H1 (cell line): ENCODE data around the gene MSL3B.

Experiments
- CTCF ChIA-PET: fragments of 300-600 bp; sonication (Branson Sonifier 250); formaldehyde crosslinking; loops from one replicate; lab custom pipeline; 2021; ENCODE audit not compliant: partially characterized antibody; lab: Charles Lee
- POLR2A ChIA-PET: fragments of 300-600 bp; sonication (Branson Sonifier 250); formaldehyde crosslinking; loops from one replicate; lab custom pipeline; 2021; ENCODE audit warnings: inconsistent platforms; ENCODE audit not compliant: partially characterized antibody; lab: Charles Lee
- DNase-seq, 2 experiments: peaks; one replicate each; pipeline versions ENCODE4 v3.0.0 to v3.0.0-alpha.2; 2010 to 2022; ENCODE audit warnings: low spot score in 2 of 2, low read depth in 1 of 2, mixed read lengths in 1 of 2
- FAIRE-seq: peaks from 2 replicates; lab custom pipeline; 2011; peaks lifted over from hg19 to GRCh38; lab: Jason Lieb, UNC
- H2AFZ ChIP-seq: 2 replicates; pipeline ENCODE4 v1.8.1; 2012; ENCODE audit warnings: low read length, inconsistent platforms
- H2AK5ac ChIP-seq: 2 replicates; pipeline ENCODE4 v1.6.1; 2013; ENCODE audit warnings: low read depth, low read length
- H2BK120ac ChIP-seq: replicated peaks from 2 replicates; pipeline ENCODE3; 2013; ENCODE audit warnings: low read depth, low read length, inconsistent platforms
- H2BK12ac ChIP-seq: 2 replicates; pipeline ENCODE4 v1.6.1; 2013; ENCODE audit warnings: low read depth, low read length
- H2BK15ac ChIP-seq: 2 replicates; pipeline ENCODE4 v1.6.1; 2013; ENCODE audit warnings: low read length
- H2BK20ac ChIP-seq: 2 replicates; pipeline ENCODE4 v1.6.1; 2013; ENCODE audit warnings: low read length
- H2BK5ac ChIP-seq: 2 replicates; pipeline ENCODE4 v1.6.1; 2013; ENCODE audit warnings: low read depth, low read length
- H3K14ac ChIP-seq: 2 replicates; pipeline ENCODE4 v1.6.1; 2013; ENCODE audit warnings: inconsistent platforms; ENCODE audit not compliant: insufficient read length
- H3K18ac ChIP-seq: 2 replicates; pipeline ENCODE4 v1.6.1; 2013; ENCODE audit warnings: low read length; ENCODE audit errors: extremely low read depth
- H3K23ac ChIP-seq: 2 replicates; pipeline ENCODE4 v1.6.1; 2013; ENCODE audit warnings: inconsistent platforms; ENCODE audit not compliant: insufficient read length
- H3K23me2 ChIP-seq: 2 replicates; pipeline ENCODE4 v1.6.1; 2013; ENCODE audit warnings: low read depth, low read length
- H3K27ac ChIP-seq: 2 replicates; pipeline ENCODE4 v1.6.1; 2011; ENCODE audit warnings: low read depth, low read length, inconsistent platforms
- H3K27me3 ChIP-seq, 4 experiments: replicated peaks in 1 of 4; 1 replicate in 1 of 4; 2 replicates in 3 of 4; pipeline versions ENCODE4 v1.6.1 to v1.8.1; 2011 to 2013; ENCODE audit warnings: low read length in 3 of 4, mild to moderate bottlenecking in 3 of 4, inconsistent platforms in 2 of 4, mixed read lengths in 2 of 4, moderate library complexity in 1 of 4; ENCODE audit not compliant: control insufficient read depth in 3 of 4, insufficient read depth in 3 of 4; ENCODE audit errors: extremely low read depth in 1 of 4
- H3K36me3 ChIP-seq, 4 experiments: 2 replicates each; pipeline versions ENCODE4 v1.6.1 to v1.8.1; 2011 to 2013; ENCODE audit warnings: mild to moderate bottlenecking in 4 of 4, low read length in 3 of 4, moderate library complexity in 2 of 4, control low read depth in 1 of 4, inconsistent platforms in 1 of 4; ENCODE audit not compliant: insufficient read depth in 4 of 4, control insufficient read depth in 2 of 4
- H3K4ac ChIP-seq: replicated peaks from 2 replicates; pipeline ENCODE3; 2013; ENCODE audit warnings: low read length, low read depth, mixed read lengths, inconsistent platforms; ENCODE audit not compliant: insufficient read length
- H3K4me1 ChIP-seq, 4 experiments: replicated peaks in 1 of 4; 1 replicate in 1 of 4; 2 replicates in 3 of 4; pipeline versions ENCODE4 v1.6.1 to v1.8.1; 2011 to 2013; ENCODE audit warnings: low read length in 3 of 4, inconsistent platforms in 2 of 4, mixed read lengths in 1 of 4; ENCODE audit not compliant: insufficient read depth in 4 of 4, control insufficient read depth in 3 of 4
- H3K4me2 ChIP-seq, 2 experiments: 2 replicates each; pipeline versions ENCODE4 v1.6.1 to v1.8.1; 2011 to 2013; ENCODE audit warnings: low read depth in 2 of 2, low read length in 2 of 2, control low read depth in 1 of 2, inconsistent platforms in 1 of 2, mild to moderate bottlenecking in 1 of 2; ENCODE audit not compliant: insufficient read depth in 1 of 2
- H3K4me3 ChIP-seq, 4 experiments: fragments of 200-600, 300-600 bp in 1 of 4; sonication (generic), shearing (Covaris generic), sonication (Bioruptor Twin) in 1 of 4; 2 replicates each; pipeline versions ENCODE4 v1.5.1 to v1.8.1; 2011 to 2016; ENCODE audit warnings: low read length in 4 of 4, low read depth in 3 of 4, control low read depth in 2 of 4, inconsistent platforms in 2 of 4, mild to moderate bottlenecking in 2 of 4, mixed read lengths in 1 of 4, moderate library complexity in 1 of 4; ENCODE audit not compliant: insufficient read depth in 2 of 4; ENCODE audit errors: extremely low read depth in 1 of 4
- H3K56ac ChIP-seq: replicated peaks from 2 replicates; pipeline ENCODE3; 2013; ENCODE audit warnings: low read depth, mild to moderate bottlenecking, mixed read lengths, low read length, inconsistent platforms; ENCODE audit not compliant: insufficient read length
- H3K79me1 ChIP-seq: 2 replicates; pipeline ENCODE4 v1.6.1; 2013; ENCODE audit warnings: low read depth, low read length, control low read depth
- H3K79me2 ChIP-seq, 2 experiments: 2 replicates each; pipeline versions ENCODE4 v1.6.1 to v1.8.1; 2012 to 2013; ENCODE audit warnings: low read length in 2 of 2, mild to moderate bottlenecking in 2 of 2, inconsistent platforms in 1 of 2; ENCODE audit not compliant: insufficient read depth in 2 of 2, control insufficient read depth in 1 of 2
- H3K9ac ChIP-seq, 4 experiments: replicated peaks in 1 of 4; 1 replicate in 1 of 4; 2 replicates in 3 of 4; pipeline versions ENCODE4 v1.6.1 to v1.8.1; 2011 to 2013; ENCODE audit warnings: low read depth in 3 of 4, low read length in 3 of 4, control low read depth in 2 of 4, mild to moderate bottlenecking in 2 of 4, moderate library complexity in 2 of 4, inconsistent platforms in 1 of 4; ENCODE audit errors: extremely low read depth in 1 of 4
- H3K9me3 ChIP-seq, 2 experiments: 2 replicates each; pipeline versions ENCODE4 v1.6.1 to v1.8.1; 2012 to 2013; ENCODE audit warnings: mild to moderate bottlenecking in 2 of 2, moderate library complexity in 2 of 2, control low read depth in 1 of 2, inconsistent platforms in 1 of 2, low read depth in 1 of 2, low read length in 1 of 2, mixed read lengths in 1 of 2; ENCODE audit not compliant: insufficient read depth in 2 of 2
- H4K20me1 ChIP-seq, 2 experiments: replicated peaks in 1 of 2; 2 replicates each; pipeline versions ENCODE3 to v1.8.1; 2011 to 2013; ENCODE audit warnings: inconsistent platforms in 2 of 2, low read length in 2 of 2, mild to moderate bottlenecking in 1 of 2; ENCODE audit not compliant: insufficient read depth in 2 of 2, control insufficient read depth in 1 of 2
- H4K5ac ChIP-seq: 2 replicates; pipeline ENCODE4 v1.6.1; 2013; ENCODE audit warnings: low read length, low read depth, mixed read lengths, inconsistent platforms; ENCODE audit not compliant: insufficient read length
- H4K8ac ChIP-seq: 2 replicates; pipeline ENCODE4 v1.8.0; 2013; ENCODE audit warnings: mild to moderate bottlenecking, moderate library complexity, low read length, inconsistent platforms; ENCODE audit not compliant: insufficient read depth; ENCODE audit errors: extremely low read depth
- H4K91ac ChIP-seq: replicated peaks from 2 replicates; pipeline ENCODE3; 2013; ENCODE audit warnings: low read length, mixed read lengths, inconsistent platforms; ENCODE audit not compliant: insufficient read length
- CEBPB ChIP-seq: IDR thresholded peaks from 2 replicates; pipeline ENCODE4 v1.6.1; 2012; ENCODE audit warnings: low read depth, low read length
- GABPA ChIP-seq: IDR thresholded peaks from 2 replicates; pipeline ENCODE4 v1.6.1; 2011; ENCODE audit warnings: mild to moderate bottlenecking, low read length, moderate library complexity, borderline replicate concordance; ENCODE audit not compliant: insufficient read depth
- JUND ChIP-seq: IDR thresholded peaks from 2 replicates; pipeline ENCODE4 v1.6.1; 2011; ENCODE audit warnings: mild to moderate bottlenecking, improper control_type of control experiment, low read length
- KDM5A ChIP-seq: fragments of 200-600 bp; IDR thresholded peaks from 2 replicates; pipeline ENCODE4 v1.7.1; 2012; ENCODE audit warnings: mild to moderate bottlenecking, low read length, inconsistent platforms, mixed read lengths
- NANOG ChIP-seq: IDR thresholded peaks from 2 replicates; pipeline ENCODE4 v1.6.1; 2011; ENCODE audit warnings: low read length, low read depth, mild to moderate bottlenecking, inconsistent platforms; ENCODE audit not compliant: insufficient read depth, poor library complexity, severe bottlenecking
- PHF8 ChIP-seq: fragments of 200-600 bp; sonication (generic); conservative IDR thresholded peaks from 2 replicates; pipeline ENCODE4 v1.7.1; 2012; ENCODE audit warnings: low read depth, mild to moderate bottlenecking, inconsistent platforms, low read length, moderate library complexity
- RXRA ChIP-seq: IDR thresholded peaks from 2 replicates; pipeline ENCODE4 v1.6.1; 2011; ENCODE audit warnings: low read depth, mild to moderate bottlenecking, low read length, moderate library complexity; ENCODE audit not compliant: insufficient read depth
- TEAD4 ChIP-seq: IDR thresholded peaks from 2 replicates; pipeline ENCODE4 v1.6.1; 2012; ENCODE audit warnings: low read depth, low read length, inconsistent platforms, mixed read lengths
- WGBS, 2 experiments: shearing (Covaris generic) in 1 of 2; methylation state at CpG; one replicate each; pipeline versions ENCODE4 v1.1.6 to v1.1.7; 2013 to 2015; ENCODE audit warnings: low lambda C conversion rate in 2 of 2, mixed read lengths in 2 of 2, inconsistent platforms in 1 of 2, low coverage in 1 of 2, missing lambda C conversion rate in 1 of 2; ENCODE audit not compliant: insufficient replicate concordance in 2 of 2, insufficient coverage in 1 of 2, insufficient read length in 1 of 2; ENCODE audit errors: extremely low coverage in 1 of 2, missing lambda C conversion rate in 1 of 2; 5-methylcytosine and 5-hydroxymethylcytosine counted together
- TF ChIP-seq, protein P1 (sequence below): IDR thresholded peaks from 2 replicates; pipeline ENCODE4 v1.6.1; 2011; ENCODE audit warnings: low read depth, mild to moderate bottlenecking, low read length; ENCODE audit not compliant: insufficient read depth
- TF ChIP-seq, protein P2 (sequence below): IDR thresholded peaks from 2 replicates; pipeline ENCODE4 v1.6.1; 2012; ENCODE audit warnings: inconsistent platforms
- TF ChIP-seq, protein P3 (sequence below): IDR thresholded peaks from 2 replicates; pipeline ENCODE4 v1.6.1; 2012; ENCODE audit warnings: low read length, inconsistent platforms

Gene MSL3B

DNA sequence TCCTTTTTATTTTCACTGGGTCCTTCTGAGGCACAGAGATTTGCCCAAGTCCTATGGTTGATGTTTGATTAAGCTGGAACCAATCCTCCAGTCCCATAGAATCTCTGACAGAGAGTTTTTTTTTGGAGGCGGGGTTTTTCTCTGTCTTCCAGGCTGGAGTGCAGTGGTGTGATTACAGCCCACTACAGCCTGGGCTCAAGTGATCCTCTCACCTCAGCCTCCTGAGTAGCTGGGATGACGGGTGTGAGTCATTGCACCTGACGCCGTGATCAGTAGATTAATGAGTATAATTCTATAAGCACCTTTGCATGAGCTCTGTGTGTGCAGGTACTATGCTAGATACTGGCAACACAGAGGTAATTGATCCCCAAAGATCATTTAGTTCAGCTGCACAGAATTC, 33.7 kb upstream of the MSL3B start:
- Histone ChIP-seq H2BK120ac (no peak overlapping the region), H3K36me3 (no peaks in the 10 kb centered on the region), H3K4me3 (no peak overlapping the region), H3K27ac (no peak overlapping the region), H4K91ac (no peak overlapping the region), H4K8ac (no peak overlapping the region), H3K23me2 (no peaks in the 10 kb centered on the region; the same call in 1 of the 2 replicates), H3K9me3 (no peaks in the 10 kb centered on the region), H2BK12ac (no peak overlapping the region), H3K14ac (no peak overlapping the region), H2BK5ac (no peak overlapping the region), H2BK20ac (no peak overlapping the region), H4K5ac (no peak overlapping the region), H2BK15ac (no peak overlapping the region), H4K20me1 (no peaks in the 10 kb centered on the region), H3K79me2 (no peaks in the 10 kb centered on the region), H3K18ac (no peak overlapping the region), H3K4me2 (no peak overlapping the region), H3K23ac (no peak overlapping the region), H3K79me1 (no peaks in the 10 kb centered on the region), H3K4ac (no peak overlapping the region), H3K56ac (no peak overlapping the region), H3K4me1 (no peaks in the 10 kb centered on the region), H3K9ac (no peak overlapping the region), H2AFZ (no peak overlapping the region), H2AK5ac (no peak overlapping the region), H3K27me3 (peaks cover 0 to 1% (median 0%) of the 10 kb centered on the region in 4 experiments; a peak in 1 of 7 replicates)
- ChIA-PET CTCF (interaction anchor here (0.7 kb wide), 2 partner anchors 69 to 106 kb away, joined by 3 to 4 read pairs; no protein-coding TSS in a partner anchor), POLR2A (interaction anchor here (1.0 kb wide), 1 partner anchor 8 kb away, joined by 3 read pairs; no protein-coding TSS in a partner anchor)
- DNase-seq (no peak), FAIRE-seq (no peak)
- WGBS, 2 experiments: 93% methylated on average over 4 of the region's 4 CpGs; no CpG with 5 or more reads in 1 of the 2 experiments
- TF ChIP-seq, protein P1, sequence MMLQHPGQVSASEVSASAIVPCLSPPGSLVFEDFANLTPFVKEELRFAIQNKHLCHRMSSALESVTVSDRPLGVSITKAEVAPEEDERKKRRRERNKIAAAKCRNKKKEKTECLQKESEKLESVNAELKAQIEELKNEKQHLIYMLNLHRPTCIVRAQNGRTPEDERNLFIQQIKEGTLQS: no peak
- TF ChIP-seq JUND: no peak
- no peak for TF ChIP-seq NANOG
- TF ChIP-seq KDM5A: no peak
- TF ChIP-seq, protein P2, sequence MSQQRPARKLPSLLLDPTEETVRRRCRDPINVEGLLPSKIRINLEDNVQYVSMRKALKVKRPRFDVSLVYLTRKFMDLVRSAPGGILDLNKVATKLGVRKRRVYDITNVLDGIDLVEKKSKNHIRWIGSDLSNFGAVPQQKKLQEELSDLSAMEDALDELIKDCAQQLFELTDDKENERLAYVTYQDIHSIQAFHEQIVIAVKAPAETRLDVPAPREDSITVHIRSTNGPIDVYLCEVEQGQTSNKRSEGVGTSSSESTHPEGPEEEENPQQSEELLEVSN: no peak
- no peak for TF ChIP-seq RXRA
- no peak for TF ChIP-seq TEAD4
- no peak for TF ChIP-seq CEBPB
- TF ChIP-seq, protein P3, sequence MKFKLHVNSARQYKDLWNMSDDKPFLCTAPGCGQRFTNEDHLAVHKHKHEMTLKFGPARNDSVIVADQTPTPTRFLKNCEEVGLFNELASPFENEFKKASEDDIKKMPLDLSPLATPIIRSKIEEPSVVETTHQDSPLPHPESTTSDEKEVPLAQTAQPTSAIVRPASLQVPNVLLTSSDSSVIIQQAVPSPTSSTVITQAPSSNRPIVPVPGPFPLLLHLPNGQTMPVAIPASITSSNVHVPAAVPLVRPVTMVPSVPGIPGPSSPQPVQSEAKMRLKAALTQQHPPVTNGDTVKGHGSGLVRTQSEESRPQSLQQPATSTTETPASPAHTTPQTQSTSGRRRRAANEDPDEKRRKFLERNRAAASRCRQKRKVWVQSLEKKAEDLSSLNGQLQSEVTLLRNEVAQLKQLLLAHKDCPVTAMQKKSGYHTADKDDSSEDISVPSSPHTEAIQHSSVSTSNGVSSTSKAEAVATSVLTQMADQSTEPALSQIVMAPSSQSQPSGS: no peak
- no peak for TF ChIP-seq PHF8
- TF ChIP-seq GABPA: no peak
